GM19463 (cell line): ENCODE data around the gene TDRD7.

Source experiments
- ATAC-seq: cut with Tn5 transposase; IDR thresholded peaks from one replicate; pipeline ENCODE4 v1.9.1; 2021; ENCODE audit warnings: mild to moderate bottlenecking, moderate library complexity; ENCODE audit not compliant: unreplicated experiment

TDRD7 gene

DNA sequence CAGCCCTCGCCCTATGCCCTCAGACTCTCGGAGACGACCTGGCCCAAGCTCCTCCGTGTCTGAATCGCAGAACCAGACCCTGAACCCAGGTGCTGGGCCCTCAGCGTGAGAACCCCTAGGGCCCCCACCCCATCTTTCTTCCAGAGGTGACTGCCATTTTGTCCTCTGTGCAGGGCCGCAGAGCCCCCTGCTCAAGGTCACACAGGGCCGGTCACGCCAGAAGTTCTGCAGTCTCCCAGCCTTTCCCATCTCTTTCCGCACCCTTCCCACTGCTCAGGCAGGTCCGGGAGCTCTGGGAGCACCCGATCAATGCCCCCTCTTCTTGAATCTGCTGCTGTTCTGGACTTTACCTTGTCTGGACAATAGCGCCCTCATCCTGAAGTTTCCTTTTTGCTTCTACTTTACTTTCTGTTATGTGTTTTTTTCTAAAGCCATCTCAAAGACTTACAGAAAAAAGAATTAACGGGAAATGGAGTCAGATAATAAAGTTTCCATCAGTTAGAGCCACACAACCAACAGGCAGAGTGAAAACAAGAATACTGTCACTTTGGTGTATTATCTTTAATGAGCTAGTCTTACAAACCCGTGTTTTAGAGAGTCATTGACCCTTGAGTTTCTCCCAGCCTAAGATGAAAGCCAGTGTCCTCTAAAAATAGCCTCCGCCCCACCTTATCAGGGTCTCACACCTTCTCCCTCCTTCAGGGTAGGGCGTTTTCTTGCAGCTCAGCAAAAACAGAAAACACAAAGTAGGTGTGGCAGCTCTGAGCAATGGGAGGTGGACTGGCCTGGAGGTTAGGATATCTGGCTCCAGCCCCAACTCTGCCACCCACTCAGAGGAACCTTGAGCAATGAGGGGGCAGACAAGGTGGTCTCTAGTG is 91.3 kb downstream of the TDRD7 start:
- no peak for ATAC-seq

- no peak for ATAC-seq
Observed at GRCh38 chr9:97503862-97504210, 91.9 kb downstream of the TDRD7 start.

DNA sequence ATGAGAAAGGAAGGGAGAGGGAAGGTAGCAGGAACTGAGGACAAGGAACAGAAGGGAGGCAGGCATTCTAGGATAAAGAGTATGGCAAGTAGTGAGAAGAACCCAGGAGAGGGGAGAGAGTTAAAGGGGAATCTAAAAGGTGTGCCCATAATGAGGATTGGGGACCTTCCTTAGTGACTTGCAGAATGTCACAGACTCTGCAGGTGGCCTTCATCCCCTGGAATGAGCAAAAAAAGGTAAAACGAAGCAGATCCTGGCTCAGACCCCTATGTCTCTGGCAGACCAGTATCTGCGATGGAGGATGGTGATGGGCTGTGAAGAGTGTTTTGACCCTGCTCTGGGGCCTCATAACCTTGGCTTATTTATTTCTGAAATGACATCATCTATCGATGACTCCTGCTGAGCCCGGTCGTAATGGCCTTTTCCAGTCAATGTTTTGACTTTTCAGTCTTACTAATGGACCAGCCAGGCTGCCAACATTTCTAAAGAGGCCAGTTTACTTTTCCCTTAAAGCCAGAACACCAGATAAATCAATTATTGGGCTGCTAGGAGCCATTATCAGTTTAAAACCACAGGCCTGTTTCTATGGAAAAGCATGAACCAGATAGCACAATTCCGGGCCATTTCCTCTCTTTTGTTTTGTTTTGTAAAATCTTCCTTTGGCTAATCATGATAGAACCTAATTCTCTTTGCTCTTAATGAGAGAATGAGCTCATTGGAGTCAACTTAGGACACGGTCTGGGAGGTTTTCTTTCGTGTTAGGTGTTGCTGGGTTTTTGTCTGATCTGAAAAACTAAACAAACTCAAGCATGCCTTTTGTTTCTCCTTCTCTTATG is 92.7 kb downstream of the TDRD7 start:
- ATAC-seq = no peak

DNA sequence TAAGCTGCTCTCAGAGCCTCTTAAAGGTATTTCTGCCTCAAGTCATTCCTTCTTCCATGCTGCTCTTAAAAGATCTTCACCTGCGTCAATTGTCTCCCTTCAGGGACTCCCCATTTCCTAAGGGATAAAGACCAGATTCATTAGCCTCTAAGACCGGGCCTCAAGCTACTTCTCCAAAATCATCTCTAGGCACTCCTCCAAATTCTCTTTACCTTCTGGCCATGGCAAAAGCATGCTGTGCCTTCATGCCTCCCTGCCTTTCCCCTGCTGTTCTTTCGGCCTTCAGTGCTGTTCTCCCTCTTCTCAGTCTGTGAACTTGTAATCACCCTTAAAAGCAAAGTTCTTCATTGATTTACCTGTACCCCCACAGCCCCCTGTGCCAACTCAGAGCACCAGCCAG is 93.9 kb downstream of the TDRD7 start:
- no peak for ATAC-seq

- ATAC-seq = no peak
Observed at GRCh38 chr9:97506306-97506705, 94.4 kb downstream of the TDRD7 start.

DNA sequence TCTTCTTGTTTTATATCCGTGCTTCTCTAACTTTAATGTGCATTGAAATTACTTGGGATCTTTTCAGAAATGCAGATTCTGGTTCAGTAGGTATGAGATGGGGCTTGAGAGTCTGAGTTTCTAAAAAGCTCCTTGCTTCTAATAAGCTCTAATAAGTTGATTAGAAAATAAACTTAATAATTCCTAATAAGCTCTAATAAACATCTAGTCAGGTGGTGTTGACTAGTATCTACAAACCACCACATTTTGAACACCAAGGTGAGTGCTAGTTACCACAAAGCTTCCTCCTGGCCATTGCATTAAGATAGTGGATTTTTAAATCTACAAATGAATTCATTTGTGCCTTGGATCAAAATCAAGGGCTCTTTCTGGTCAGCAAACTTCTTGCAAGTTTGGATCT is 94.9 kb downstream of the TDRD7 start:
- ATAC-seq = no peak

GRCh38 chr9:97507428-97507984 is 95.6 kb downstream of the TDRD7 start:
- ATAC-seq = no peak

DNA sequence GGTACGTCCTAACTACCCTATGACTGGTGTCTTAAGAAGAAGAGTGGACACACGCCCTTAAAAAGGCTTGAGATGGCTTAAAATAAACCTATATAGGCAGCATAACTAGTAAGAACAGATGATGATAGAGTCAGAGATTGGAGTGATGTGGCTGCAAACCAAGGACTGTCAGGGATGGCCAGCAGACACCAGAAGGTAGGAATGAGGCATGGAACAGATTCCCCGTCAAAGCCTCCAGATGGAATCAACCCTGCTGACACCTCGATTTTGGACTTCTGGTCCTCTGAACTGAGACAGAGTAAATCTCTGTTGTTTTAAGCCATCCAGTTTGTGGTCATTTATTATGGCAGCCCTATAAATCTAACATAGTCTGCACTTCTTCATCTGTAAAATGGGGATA is 97.0 kb downstream of the TDRD7 start:
- no peak for ATAC-seq

- ATAC-seq = peak; percentile 79
Observed at GRCh38 chr9:97510797-97511654, 99.1 kb downstream of the TDRD7 start.

DNA sequence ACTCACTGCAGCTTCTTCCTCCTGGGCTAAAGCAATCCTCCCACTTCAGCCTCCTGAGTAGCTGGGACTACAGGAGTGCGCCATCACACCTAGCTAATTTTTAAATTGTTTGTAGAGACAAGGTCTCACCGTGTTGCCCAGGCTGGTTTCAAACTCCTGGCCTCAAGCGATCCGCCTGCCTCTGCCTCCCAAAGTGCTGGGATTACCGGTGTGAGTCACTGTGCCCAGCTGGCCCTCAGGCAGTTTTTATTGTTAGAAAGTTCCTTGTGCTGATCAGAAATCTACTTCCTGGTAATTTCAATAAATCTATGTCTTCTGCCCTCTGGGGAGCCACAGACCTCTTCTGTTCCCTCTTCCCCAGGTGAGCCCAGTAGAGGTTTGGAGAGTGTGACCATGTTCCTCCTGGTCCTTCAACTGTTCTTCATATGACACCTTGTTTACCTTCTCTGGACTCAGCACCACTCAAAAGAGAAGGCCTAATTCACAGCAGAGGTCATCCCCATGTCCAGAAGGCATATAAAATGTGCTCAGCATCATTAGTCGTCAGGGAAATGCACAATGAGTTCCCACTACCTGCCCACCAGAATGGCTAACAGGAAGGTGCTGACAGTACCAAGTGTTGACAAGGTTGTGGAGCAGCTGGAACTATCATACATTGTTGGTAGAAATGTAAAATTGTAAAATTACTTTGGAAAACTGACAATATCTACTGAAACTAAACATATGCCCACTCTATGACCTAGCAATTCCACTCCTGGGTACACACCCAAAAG is 99.9 kb downstream of the TDRD7 start:
- ATAC-seq = peak; percentile 12

DNA sequence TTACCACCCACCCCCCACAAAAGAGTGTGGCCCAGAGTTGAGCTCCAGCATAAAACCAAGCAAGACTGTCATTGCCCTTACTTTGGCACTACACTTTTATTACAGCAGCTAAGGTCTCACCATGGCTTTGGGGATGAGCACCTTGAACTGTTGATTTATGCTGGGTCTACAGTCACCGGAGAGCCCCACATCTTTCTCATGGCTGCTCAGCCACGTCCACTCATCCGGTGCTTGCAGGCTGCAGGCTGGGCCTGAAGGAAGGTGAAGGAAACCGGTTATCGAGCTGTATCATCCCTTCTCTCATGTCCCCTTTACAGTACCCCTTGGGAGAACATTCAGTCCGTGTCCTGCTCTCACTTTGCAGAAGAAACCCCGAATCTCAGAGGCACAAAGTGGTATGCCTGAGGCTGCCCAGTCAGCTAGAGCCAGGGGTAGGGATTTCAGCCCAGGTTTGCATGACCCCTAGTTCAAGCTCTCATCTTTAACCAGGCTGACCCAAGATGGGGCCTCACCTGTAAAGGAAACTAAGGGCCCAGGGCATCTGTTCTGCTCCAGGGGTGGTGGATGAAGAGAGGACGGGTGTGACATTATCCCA is 101.2 kb downstream of the TDRD7 start:
- no peak for ATAC-seq

- no peak for ATAC-seq
Observed at GRCh38 chr9:97514531-97514930, 102.6 kb downstream of the TDRD7 start.

DNA sequence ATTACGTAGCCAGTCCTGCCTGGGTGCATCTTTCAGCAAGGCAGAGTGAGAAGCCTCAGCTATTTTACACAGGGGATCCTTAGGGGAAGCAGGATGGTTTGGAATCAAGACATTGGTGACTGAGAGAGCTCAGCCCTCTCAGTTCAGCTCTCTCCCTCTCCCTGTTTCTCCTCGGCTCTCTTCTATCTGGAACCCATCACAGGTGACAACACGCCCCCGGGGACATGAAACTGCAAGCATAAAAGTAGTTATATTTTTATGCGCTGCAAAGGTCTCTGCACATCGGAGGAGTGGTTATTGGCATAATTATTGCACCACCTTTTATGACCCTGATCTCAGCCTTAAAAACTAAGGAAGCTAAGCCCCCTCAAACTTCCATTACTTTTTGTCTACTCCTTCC is 103.8 kb downstream of the TDRD7 start:
- no peak for ATAC-seq

DNA sequence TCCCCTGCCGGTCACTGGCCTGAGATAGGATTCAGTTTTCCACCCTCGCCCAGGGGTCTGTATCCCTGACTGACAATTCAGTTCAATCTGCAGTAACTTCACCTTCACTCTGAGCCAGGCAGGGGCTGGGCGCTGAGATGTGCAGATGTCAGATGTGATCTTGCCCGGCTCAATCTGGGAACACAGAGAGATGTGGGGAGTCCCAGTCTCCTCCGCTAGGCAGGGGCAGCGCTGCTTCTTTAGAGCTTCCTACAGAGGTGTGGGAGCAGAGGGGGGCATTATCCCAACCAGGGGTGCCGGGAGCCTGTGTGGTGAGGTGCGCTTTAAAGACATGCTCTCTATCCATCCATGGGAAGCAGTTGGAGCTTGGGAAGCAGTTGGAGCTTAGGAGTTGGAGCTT is 104.2 kb downstream of the TDRD7 start:
- no peak for ATAC-seq

GRCh38 chr9:97517331-97518089 is 105.6 kb downstream of the TDRD7 start:
- no peak for ATAC-seq

DNA sequence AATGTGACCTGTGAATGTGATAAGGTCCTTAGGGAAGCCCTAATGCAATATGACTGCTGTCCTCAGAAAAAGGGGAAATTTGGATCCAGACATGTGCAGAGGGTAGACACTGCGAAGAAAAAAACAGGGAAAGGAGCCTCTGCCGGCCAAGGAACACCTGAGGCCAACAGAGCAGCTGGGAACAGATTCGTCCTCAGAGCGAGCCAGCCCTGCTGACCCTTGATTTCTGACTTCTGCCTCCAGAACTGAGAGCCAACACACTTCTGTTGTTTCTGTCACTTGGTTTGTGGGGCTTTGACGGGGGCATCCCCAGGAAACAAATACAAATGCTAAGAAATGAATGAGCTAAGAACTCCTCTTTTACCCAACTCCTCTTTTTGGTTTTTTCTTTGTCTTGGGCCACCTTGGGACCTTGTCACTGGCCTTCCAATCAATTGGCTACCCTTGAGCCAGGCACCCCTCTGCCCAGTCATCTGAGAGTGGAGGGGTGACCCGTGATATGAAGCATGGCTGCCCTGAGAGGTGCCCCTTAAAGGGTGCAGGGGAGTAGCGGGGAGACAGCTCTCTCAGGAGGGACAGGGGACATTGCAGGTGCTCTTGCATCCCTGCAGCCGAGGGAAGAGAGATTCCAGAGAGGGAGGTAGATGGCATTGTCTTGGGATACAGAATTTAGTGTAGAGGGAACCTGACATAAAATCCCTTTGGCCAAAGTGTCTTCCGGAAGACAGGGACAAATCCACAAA is 106.4 kb downstream of the TDRD7 start:
- ATAC-seq = no peak

DNA sequence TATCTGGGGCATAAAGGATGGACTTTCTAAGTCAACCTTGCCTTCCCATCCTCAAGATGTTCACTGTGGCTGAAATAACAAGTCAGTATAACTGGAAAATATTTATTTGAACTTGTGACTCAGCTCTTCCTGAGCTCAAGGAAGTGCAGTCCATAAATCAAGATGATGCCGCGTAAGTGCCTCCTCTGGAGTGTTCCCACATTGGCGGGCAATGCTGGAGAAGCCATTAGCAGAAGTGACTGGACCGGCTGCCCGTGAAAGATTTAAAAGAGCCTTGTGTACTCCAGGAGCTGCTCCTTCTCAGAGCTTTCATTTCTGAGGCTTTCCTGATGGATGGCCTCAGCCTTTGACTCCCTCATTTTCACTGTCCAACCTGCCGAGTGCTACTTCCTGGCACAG is 107.0 kb downstream of the TDRD7 start:
- ATAC-seq = no peak

- no peak for ATAC-seq
Observed at GRCh38 chr9:97519441-97519970, 107.6 kb downstream of the TDRD7 start.
